ENCODE measurements around the gene ADGRG3. TPM values are rescaled to one million over a fixed set of nuclear protein-coding genes. Genes with fewer than 3 reads are reported as not detected.
A peak's percentile ranks its signal among the peaks of the same experiment; 100 is the strongest.

The ADGRG3 gene
- total and polyA plus RNA-seq, 2 experiments from 2014 or later: not detected

GRCh38 chr16:57622361-57623250, 45.5 kb upstream of the ADGRG3 start:
- Histone ChIP-seq H3K4me2 (no peak overlapping the region), H3K36me3 (ENCODE audit: insufficient read depth) (no peaks in the 10 kb centered on the region), H3K79me2 (replicated peaks; ENCODE audit: insufficient read depth) (no peaks in the 10 kb centered on the region), H3K4me3 (no peak overlapping the region), H4K20me1 (replicated peaks; ENCODE audit: insufficient read depth) (no peaks in the 10 kb centered on the region), H3K27ac (ENCODE audit: low read depth) (no peak overlapping the region), H3K27me3 (ENCODE audit: insufficient read depth) (no peaks in the 10 kb centered on the region), H3K9me2 (ENCODE audit: insufficient read depth) (no peaks in the 10 kb centered on the region), H3K4me1 (ENCODE audit: insufficient read depth) (0 out of 2 replicates have a peak, but pooled peaks cover 5% of the 10 kb centered on the region), H2AFZ (peak overlapping the region; percentile 76), H3F3A (replicated peaks; ENCODE audit: low read depth) (no peaks in the 10 kb centered on the region)
- Mint-ChIP-seq H3K27me3 (ENCODE audit: insufficient read depth, low read depth, poor library complexity) (peaks cover 22% of the 10 kb centered on the region), H3K4me3 (no peak overlapping the region), H3K27ac (peak overlapping the region; percentile 32; the same call in 1 of the 2 replicates), H3K9me3 (no peaks in the 10 kb centered on the region), H3K4me1 (peaks cover 56% of the 10 kb centered on the region), H3K36me3 (ENCODE audit: low read depth) (no peaks in the 10 kb centered on the region)
- DNase-seq (ENCODE audit: low spot score) (no peak), ATAC-seq (no peak)
- TF ChIP-seq ZNF331 (CRISPR knock-in tag; IDR thresholded peaks at IDR 0.05; ENCODE audit: low read depth) (no peak), EZH2 (IDR thresholded peaks at IDR 0.05; ENCODE audit: low read depth, unreplicated experiment) (no peak), CREB1 (CRISPR knock-in tag; IDR thresholded peaks at IDR 0.05; ENCODE audit: low read depth) (no peak), POLR2AphosphoS5 (IDR thresholded peaks at IDR 0.05; ENCODE audit: low read depth) (no peak), NANOG (IDR thresholded peaks at IDR 0.05; ENCODE audit: borderline replicate concordance) (no peak), ZNF114 (CRISPR knock-in tag; IDR thresholded peaks at IDR 0.05) (no peak), JUNB (IDR thresholded peaks at IDR 0.05; ENCODE audit: unreplicated experiment) (no peak), EZH2phosphoT487 (IDR thresholded peaks at IDR 0.05; ENCODE audit: unreplicated experiment) (no peak), CTCF (conservative IDR thresholded peaks at IDR 0.05; ENCODE audit: low read depth in 2 of 2) (no peak), STAT1 (IDR thresholded peaks at IDR 0.05; ENCODE audit: unreplicated experiment) (no peak)
- TF ChIP-seq, protein P1, sequence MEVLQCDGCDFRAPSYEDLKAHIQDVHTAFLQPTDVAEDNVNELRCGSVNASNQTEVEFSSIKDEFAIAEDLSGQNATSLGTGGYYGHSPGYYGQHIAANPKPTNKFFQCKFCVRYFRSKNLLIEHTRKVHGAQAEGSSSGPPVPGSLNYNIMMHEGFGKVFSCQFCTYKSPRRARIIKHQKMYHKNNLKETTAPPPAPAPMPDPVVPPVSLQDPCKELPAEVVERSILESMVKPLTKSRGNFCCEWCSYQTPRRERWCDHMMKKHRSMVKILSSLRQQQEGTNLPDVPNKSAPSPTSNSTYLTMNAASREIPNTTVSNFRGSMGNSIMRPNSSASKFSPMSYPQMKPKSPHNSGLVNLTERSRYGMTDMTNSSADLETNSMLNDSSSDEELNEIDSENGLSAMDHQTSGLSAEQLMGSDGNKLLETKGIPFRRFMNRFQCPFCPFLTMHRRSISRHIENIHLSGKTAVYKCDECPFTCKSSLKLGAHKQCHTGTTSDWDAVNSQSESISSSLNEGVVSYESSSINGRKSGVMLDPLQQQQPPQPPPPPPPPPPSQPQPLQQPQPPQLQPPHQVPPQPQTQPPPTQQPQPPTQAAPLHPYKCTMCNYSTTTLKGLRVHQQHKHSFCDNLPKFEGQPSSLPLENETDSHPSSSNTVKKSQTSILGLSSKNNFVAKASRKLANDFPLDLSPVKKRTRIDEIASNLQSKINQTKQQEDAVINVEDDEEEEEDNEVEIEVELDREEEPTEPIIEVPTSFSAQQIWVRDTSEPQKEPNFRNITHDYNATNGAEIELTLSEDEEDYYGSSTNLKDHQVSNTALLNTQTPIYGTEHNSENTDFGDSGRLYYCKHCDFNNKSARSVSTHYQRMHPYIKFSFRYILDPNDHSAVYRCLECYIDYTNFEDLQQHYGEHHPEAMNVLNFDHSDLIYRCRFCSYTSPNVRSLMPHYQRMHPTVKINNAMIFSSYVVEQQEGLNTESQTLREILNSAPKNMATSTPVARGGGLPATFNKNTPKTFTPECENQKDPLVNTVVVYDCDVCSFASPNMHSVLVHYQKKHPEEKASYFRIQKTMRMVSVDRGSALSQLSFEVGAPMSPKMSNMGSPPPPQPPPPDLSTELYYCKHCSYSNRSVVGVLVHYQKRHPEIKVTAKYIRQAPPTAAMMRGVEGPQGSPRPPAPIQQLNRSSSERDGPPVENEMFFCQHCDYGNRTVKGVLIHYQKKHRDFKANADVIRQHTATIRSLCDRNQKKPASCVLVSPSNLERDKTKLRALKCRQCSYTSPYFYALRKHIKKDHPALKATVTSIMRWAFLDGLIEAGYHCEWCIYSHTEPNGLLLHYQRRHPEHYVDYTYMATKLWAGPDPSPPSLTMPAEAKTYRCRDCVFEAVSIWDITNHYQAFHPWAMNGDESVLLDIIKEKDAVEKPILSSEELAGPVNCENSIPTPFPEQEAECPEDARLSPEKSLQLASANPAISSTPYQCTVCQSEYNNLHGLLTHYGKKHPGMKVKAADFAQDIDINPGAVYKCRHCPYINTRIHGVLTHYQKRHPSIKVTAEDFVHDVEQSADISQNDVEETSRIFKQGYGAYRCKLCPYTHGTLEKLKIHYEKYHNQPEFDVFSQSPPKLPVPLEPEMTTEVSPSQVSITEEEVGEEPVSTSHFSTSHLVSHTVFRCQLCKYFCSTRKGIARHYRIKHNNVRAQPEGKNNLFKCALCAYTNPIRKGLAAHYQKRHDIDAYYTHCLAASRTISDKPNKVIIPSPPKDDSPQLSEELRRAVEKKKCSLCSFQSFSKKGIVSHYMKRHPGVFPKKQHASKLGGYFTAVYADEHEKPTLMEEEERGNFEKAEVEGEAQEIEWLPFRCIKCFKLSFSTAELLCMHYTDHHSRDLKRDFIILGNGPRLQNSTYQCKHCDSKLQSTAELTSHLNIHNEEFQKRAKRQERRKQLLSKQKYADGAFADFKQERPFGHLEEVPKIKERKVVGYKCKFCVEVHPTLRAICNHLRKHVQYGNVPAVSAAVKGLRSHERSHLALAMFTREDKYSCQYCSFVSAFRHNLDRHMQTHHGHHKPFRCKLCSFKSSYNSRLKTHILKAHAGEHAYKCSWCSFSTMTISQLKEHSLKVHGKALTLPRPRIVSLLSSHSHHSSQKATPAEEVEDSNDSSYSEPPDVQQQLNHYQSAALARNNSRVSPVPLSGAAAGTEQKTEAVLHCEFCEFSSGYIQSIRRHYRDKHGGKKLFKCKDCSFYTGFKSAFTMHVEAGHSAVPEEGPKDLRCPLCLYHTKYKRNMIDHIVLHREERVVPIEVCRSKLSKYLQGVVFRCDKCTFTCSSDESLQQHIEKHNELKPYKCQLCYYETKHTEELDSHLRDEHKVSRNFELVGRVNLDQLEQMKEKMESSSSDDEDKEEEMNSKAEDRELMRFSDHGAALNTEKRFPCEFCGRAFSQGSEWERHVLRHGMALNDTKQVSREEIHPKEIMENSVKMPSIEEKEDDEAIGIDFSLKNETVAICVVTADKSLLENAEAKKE (CRISPR knock-in tag; IDR thresholded peaks at IDR 0.05): no peak
- TF ChIP-seq, protein P2, sequence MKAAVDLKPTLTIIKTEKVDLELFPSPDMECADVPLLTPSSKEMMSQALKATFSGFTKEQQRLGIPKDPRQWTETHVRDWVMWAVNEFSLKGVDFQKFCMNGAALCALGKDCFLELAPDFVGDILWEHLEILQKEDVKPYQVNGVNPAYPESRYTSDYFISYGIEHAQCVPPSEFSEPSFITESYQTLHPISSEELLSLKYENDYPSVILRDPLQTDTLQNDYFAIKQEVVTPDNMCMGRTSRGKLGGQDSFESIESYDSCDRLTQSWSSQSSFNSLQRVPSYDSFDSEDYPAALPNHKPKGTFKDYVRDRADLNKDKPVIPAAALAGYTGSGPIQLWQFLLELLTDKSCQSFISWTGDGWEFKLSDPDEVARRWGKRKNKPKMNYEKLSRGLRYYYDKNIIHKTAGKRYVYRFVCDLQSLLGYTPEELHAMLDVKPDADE (IDR thresholded peaks at IDR 0.05): no peak
- TF ChIP-seq, protein P3, sequence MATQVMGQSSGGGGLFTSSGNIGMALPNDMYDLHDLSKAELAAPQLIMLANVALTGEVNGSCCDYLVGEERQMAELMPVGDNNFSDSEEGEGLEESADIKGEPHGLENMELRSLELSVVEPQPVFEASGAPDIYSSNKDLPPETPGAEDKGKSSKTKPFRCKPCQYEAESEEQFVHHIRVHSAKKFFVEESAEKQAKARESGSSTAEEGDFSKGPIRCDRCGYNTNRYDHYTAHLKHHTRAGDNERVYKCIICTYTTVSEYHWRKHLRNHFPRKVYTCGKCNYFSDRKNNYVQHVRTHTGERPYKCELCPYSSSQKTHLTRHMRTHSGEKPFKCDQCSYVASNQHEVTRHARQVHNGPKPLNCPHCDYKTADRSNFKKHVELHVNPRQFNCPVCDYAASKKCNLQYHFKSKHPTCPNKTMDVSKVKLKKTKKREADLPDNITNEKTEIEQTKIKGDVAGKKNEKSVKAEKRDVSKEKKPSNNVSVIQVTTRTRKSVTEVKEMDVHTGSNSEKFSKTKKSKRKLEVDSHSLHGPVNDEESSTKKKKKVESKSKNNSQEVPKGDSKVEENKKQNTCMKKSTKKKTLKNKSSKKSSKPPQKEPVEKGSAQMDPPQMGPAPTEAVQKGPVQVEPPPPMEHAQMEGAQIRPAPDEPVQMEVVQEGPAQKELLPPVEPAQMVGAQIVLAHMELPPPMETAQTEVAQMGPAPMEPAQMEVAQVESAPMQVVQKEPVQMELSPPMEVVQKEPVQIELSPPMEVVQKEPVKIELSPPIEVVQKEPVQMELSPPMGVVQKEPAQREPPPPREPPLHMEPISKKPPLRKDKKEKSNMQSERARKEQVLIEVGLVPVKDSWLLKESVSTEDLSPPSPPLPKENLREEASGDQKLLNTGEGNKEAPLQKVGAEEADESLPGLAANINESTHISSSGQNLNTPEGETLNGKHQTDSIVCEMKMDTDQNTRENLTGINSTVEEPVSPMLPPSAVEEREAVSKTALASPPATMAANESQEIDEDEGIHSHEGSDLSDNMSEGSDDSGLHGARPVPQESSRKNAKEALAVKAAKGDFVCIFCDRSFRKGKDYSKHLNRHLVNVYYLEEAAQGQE (IDR thresholded peaks at IDR 0.05; ENCODE audit: unreplicated experiment): no peak

All from GM23338 (cell line).